ENCODE measurements around the gene ZNF423. TPM values are rescaled to one million over a fixed set of nuclear protein-coding genes. Genes with fewer than 3 reads are reported as not detected.
A peak's percentile ranks its signal among the peaks of the same experiment; 100 is the strongest.

ZNF423 gene
- total and polyA plus RNA-seq, 7 donors = 0.69 to 19.7 (median 3.6) TPM

- no peaks in the 10 kb centered on the region for H3K36me3 ChIP-seq
- intact Hi-C loops (cut with DNase I) = no loop called here
- DNase-seq = no peak
- peaks cover 0 to 17% (median 7%) of the 10 kb centered on the region in 4 donors for H3K4me1 ChIP-seq
- 40 to 72% methylated on average over 6 of the region's 6 CpGs for WGBS, 2 donors
- H3K27me3 ChIP-seq = no peaks in the 10 kb centered on the region
- peak overlapping the region; percentile 53 to 71 (median 62) for H3K27ac ChIP-seq
- peaks cover 0 to 3% (median 1%) of the 10 kb centered on the region in 4 donors for H3K9me3 ChIP-seq
- H3K4me3 ChIP-seq = no peak overlapping the region
- no peak for TF ChIP-seq CTCF (IDR thresholded peaks at IDR 0.05)
- no peak for TF ChIP-seq EP300 (IDR thresholded peaks at IDR 0.05)
- no peak for TF ChIP-seq POLR2AphosphoS5 (IDR thresholded peaks at IDR 0.05)
- no peak for TF ChIP-seq POLR2A (IDR thresholded peaks at IDR 0.05)
Observed at GRCh38 chr16:49653173-49653570, 202.7 kb downstream of the ZNF423 start.

- WGBS, 2 donors = 73 to 76% methylated on average over 23 of the region's 23 CpGs
- Histone ChIP-seq H3K27me3 (no peaks in the 10 kb centered on the region), H3K9me3 (peaks cover 3 to 6% (median 3%) of the 10 kb centered on the region in 4 donors), H3K4me3 (peak overlapping the region in 2 of 4 donors; percentile 11 to 16), H3K27ac (peak overlapping the region; percentile 53 to 71 (median 62)), H3K4me1 (peaks cover 0 to 17% (median 7%) of the 10 kb centered on the region in 4 donors), H3K36me3 (no peaks in the 10 kb centered on the region)
- TF ChIP-seq CTCF (IDR thresholded peaks at IDR 0.05) = no peak
- TF ChIP-seq POLR2AphosphoS5 (IDR thresholded peaks at IDR 0.05) = peak in 2 of 4 donors; percentile 13 to 19
- intact Hi-C loops (cut with DNase I) = no loop called here
- DNase-seq = peak; percentile 85
Observed at GRCh38 chr16:49652456-49653172, 203.3 kb downstream of the ZNF423 start.

- H3K36me3 ChIP-seq = no peaks in the 10 kb centered on the region
- peak overlapping the region in 1 of 4 donors; percentile 16 for H3K4me3 ChIP-seq
- no peak for DNase-seq
- TF ChIP-seq POLR2A (IDR thresholded peaks at IDR 0.05) = no peak
- no peak for TF ChIP-seq POLR2AphosphoS5 (IDR thresholded peaks at IDR 0.05)
- TF ChIP-seq EP300 (IDR thresholded peaks at IDR 0.05) = no peak
- TF ChIP-seq CTCF (IDR thresholded peaks at IDR 0.05) = no peak
- no peaks in the 10 kb centered on the region for H3K27me3 ChIP-seq
- peaks cover 3 to 9% (median 6%) of the 10 kb centered on the region in 4 donors for H3K9me3 ChIP-seq
- intact Hi-C loops (cut with DNase I) = no loop called here
- 28 to 63% methylated on average over 7 of the region's 7 CpGs for WGBS, 2 donors
- H3K4me1 ChIP-seq = peaks cover 0 to 17% (median 7%) of the 10 kb centered on the region in 4 donors
- peak overlapping the region; percentile 53 to 71 (median 62) for H3K27ac ChIP-seq
Observed at GRCh38 chr16:49651996-49652395, 203.9 kb downstream of the ZNF423 start.

GRCh38 chr16:49651226-49651625 lies 204.7 kb downstream of the ZNF423 start:
- Histone ChIP-seq H3K4me3 (no peak overlapping the region), H3K36me3 (no peaks in the 10 kb centered on the region), H3K4me1 (peaks cover 0 to 17% (median 7%) of the 10 kb centered on the region in 4 donors), H3K9me3 (peaks cover 3 to 9% (median 6%) of the 10 kb centered on the region in 4 donors), H3K27ac (no peak overlapping the region), H3K27me3 (no peaks in the 10 kb centered on the region)
- 78 to 83% methylated on average over 4 of the region's 4 CpGs for WGBS, 2 donors
- intact Hi-C loops (cut with DNase I) = no loop called here
- no peak for DNase-seq
- TF ChIP-seq POLR2AphosphoS5 (IDR thresholded peaks at IDR 0.05) (no peak), POLR2A (IDR thresholded peaks at IDR 0.05) (no peak), EP300 (IDR thresholded peaks at IDR 0.05) (no peak), CTCF (IDR thresholded peaks at IDR 0.05) (no peak)
